ENCODE data around the gene ADAMTS10.

DNA sequence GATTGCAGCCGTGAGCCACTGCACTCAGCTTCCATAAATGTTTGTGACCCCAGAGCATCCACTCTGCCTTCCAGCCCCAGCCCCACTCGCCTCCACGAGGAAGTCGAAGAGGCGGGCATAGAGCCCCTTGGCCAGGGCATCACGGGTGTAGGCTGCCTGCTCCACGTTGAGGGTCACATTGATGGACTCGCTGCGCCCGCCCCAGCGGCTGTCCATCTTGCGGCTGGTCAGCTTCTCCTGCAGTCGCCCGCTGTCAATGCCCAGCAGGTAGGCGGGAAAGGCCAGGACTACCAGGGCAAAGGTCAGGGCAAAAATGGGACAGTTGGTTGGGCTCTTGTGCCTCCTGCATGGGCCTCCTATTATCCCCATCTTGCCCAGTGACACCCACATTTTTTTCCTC, 60.4 kb downstream of the ADAMTS10 start:
- TF ChIP-seq POLR2A (IDR thresholded peaks at IDR 0.05; ENCODE audit: low read depth, low read length) (no peak), SUPT20H (IDR thresholded peaks at IDR 0.05; ENCODE audit: borderline replicate concordance, control insufficient read depth, low read depth, low read length) (no peak), EZH2 (IDR thresholded peaks at IDR 0.05; ENCODE audit: borderline replicate concordance, control insufficient read depth, low read depth, low read length) (no peak), BHLHE40 (IDR thresholded peaks at IDR 0.05; ENCODE audit: borderline replicate concordance in 1 of 2, low read depth in 2 of 2, low read length in 1 of 2) (no peak), KDM1A (IDR thresholded peaks at IDR 0.05; ENCODE audit: borderline replicate concordance) (no peak), PAX5 (IDR thresholded peaks at IDR 0.05; ENCODE audit: borderline replicate concordance, low read depth, low read length) (no peak), ZNF24 (IDR thresholded peaks at IDR 0.05) (no peak), BCL11A (IDR thresholded peaks at IDR 0.05; ENCODE audit: low read depth, low read length) (no peak), NFYA (IDR thresholded peaks at IDR 0.05; ENCODE audit: borderline replicate concordance, low read depth, low read length) (no peak)
- TF ChIP-seq, protein P1, sequence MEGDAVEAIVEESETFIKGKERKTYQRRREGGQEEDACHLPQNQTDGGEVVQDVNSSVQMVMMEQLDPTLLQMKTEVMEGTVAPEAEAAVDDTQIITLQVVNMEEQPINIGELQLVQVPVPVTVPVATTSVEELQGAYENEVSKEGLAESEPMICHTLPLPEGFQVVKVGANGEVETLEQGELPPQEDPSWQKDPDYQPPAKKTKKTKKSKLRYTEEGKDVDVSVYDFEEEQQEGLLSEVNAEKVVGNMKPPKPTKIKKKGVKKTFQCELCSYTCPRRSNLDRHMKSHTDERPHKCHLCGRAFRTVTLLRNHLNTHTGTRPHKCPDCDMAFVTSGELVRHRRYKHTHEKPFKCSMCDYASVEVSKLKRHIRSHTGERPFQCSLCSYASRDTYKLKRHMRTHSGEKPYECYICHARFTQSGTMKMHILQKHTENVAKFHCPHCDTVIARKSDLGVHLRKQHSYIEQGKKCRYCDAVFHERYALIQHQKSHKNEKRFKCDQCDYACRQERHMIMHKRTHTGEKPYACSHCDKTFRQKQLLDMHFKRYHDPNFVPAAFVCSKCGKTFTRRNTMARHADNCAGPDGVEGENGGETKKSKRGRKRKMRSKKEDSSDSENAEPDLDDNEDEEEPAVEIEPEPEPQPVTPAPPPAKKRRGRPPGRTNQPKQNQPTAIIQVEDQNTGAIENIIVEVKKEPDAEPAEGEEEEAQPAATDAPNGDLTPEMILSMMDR (IDR thresholded peaks at IDR 0.05 in 2 of 3, conservative IDR thresholded peaks at IDR 0.05 in 1 of 3; ENCODE audit: control insufficient read depth in 2 of 3, extremely low read depth in 1 of 3, insufficient read depth in 1 of 3, low read depth in 3 of 3, low read length in 3 of 3) = no peak
